GM19395 (cell line): ENCODE data around the gene DECR2.

Source experiments
- ATAC-seq: cut with Tn5 transposase; IDR thresholded peaks from one replicate; pipeline ENCODE4 v1.9.1; 2021; ENCODE audit warnings: mild to moderate bottlenecking, moderate library complexity; ENCODE audit not compliant: unreplicated experiment

The DECR2 gene

GRCh38 chr16:440627-441026 is 38.9 kb downstream of the DECR2 start:
- no peak for ATAC-seq

GRCh38 chr16:441447-441846 is 39.8 kb downstream of the DECR2 start:
- ATAC-seq = no peak

GRCh38 chr16:442976-443375 is 41.3 kb downstream of the DECR2 start:
- no peak for ATAC-seq

- no peak for ATAC-seq
Observed at GRCh38 chr16:444027-444426, 42.3 kb downstream of the DECR2 start.

- no peak for ATAC-seq
Observed at GRCh38 chr16:445566-445965, 43.9 kb downstream of the DECR2 start.

GRCh38 chr16:450385-450784 is 48.7 kb downstream of the DECR2 start:
- ATAC-seq = no peak

GRCh38 chr16:450785-451512 is 49.3 kb downstream of the DECR2 start:
- no peak for ATAC-seq

- ATAC-seq = no peak
Observed at GRCh38 chr16:454397-454940, 52.8 kb downstream of the DECR2 start.

- ATAC-seq = no peak
Observed at GRCh38 chr16:455453-455852, 53.8 kb downstream of the DECR2 start.

GRCh38 chr16:456891-457483 is 55.3 kb downstream of the DECR2 start:
- no peak for ATAC-seq

- no peak for ATAC-seq
Observed at GRCh38 chr16:457732-458400, 56.2 kb downstream of the DECR2 start.

- no peak for ATAC-seq
Observed at GRCh38 chr16:459761-460160, 58.1 kb downstream of the DECR2 start.

GRCh38 chr16:460787-461186 is 59.1 kb downstream of the DECR2 start:
- no peak for ATAC-seq
